Measurements from ENCODE around the gene GPR150. TPM values are rescaled to one million over a fixed set of nuclear protein-coding genes. Genes with fewer than 3 reads are reported as not detected.

Gene GPR150
- total and polyA plus RNA-seq, 2 of the 13 experiments (the other 11 are each of a cell fraction or from before 2014, with no cell fraction given), result 0.03 TPM; not detected in 1

GRCh38 chr5:95591490-95591901 lies 28.4 kb upstream of the GPR150 start:
- Histone ChIP-seq H3K9me3 (ENCODE audit: low read length) (no peaks in the 10 kb centered on the region), H3K4me2 (ENCODE audit: low read depth, low read length) (no peak overlapping the region)
- TF ChIP-seq ZNF225 (CRISPR knock-in tag; IDR thresholded peaks at IDR 0.05) (no peak), RARA (CRISPR knock-in tag; IDR thresholded peaks at IDR 0.05) (no peak), MIXL1 (CRISPR knock-in tag; IDR thresholded peaks at IDR 0.05) (no peak), GLMP (CRISPR knock-in tag; IDR thresholded peaks at IDR 0.05; ENCODE audit: borderline replicate concordance) (no peak), ZNF772 (CRISPR knock-in tag; IDR thresholded peaks at IDR 0.05) (no peak), THAP8 (CRISPR knock-in tag; IDR thresholded peaks at IDR 0.05; ENCODE audit: borderline replicate concordance) (no peak), ZNF747 (CRISPR knock-in tag; IDR thresholded peaks at IDR 0.05; ENCODE audit: borderline replicate concordance) (no peak), RFXAP (CRISPR knock-in tag; IDR thresholded peaks at IDR 0.05; ENCODE audit: borderline replicate concordance) (no peak), ZNF574 (CRISPR knock-in tag; IDR thresholded peaks at IDR 0.05) (no peak), PRDM10 (CRISPR knock-in tag; IDR thresholded peaks at IDR 0.05; ENCODE audit: low read depth) (no peak), FOXA3 (CRISPR knock-in tag; IDR thresholded peaks at IDR 0.05) (no peak), KLF15 (CRISPR knock-in tag; IDR thresholded peaks at IDR 0.05; ENCODE audit: borderline replicate concordance) (no peak)

More at GRCh38 chr5:95591490-95591901, 28.4 kb upstream of the GPR150 start:
- H3K4me1 ChIP-seq (ENCODE audit: insufficient read depth, low read length), result no peaks in the 10 kb centered on the region
- ChIA-PET POLR2A (no interaction called here), CTCF (ENCODE audit: low intra/inter-chr PET ratio, low total read pairs) (no interaction called here)
- H3K79me2 ChIP-seq (ENCODE audit: insufficient read depth, low read length), result no peaks in the 10 kb centered on the region
- FAIRE-seq (no peak), ATAC-seq (no peak), DNase-seq (ENCODE audit: low spot score) (peak; percentile 20)
- H3K36me3 ChIP-seq (replicated peaks in 1 of 2; ENCODE audit: control insufficient read depth in 1 of 2, insufficient read depth in 2 of 2, low read length in 2 of 2), result no peaks in the 10 kb centered on the region
- no peaks in the 10 kb centered on the region for H4K20me1 ChIP-seq (ENCODE audit: insufficient read depth, low read length)
- no TSS peak for BruUV-seq (replicated peaks)
- H3K9ac ChIP-seq (ENCODE audit: insufficient read depth, low read depth, low read length), result no peak overlapping the region
- H2AFZ ChIP-seq (ENCODE audit: low read length), result no peak overlapping the region
- no peak overlapping the region for H3K4me3 ChIP-seq (replicated peaks in 1 of 3; ENCODE audit: insufficient read depth in 1 of 3, low read depth in 2 of 3, low read length in 3 of 3)
- in situ Hi-C loops (cut with HindIII; ENCODE audit: extremely low pct_ligation_motif_present, low pct_unique_long_range_greater_than_20kb) (no loop called here), intact Hi-C loops (cut with micrococcal nuclease; ENCODE audit: unreplicated experiment) (no loop called here)
- H3K27ac ChIP-seq (ENCODE audit: extremely low read length, insufficient read depth, low read length), result no peak overlapping the region
- no peaks in the 10 kb centered on the region for H3K27me3 ChIP-seq (ENCODE audit: control insufficient read depth in 1 of 2, insufficient read depth in 2 of 2, low read length in 2 of 2)
- WGBS (ENCODE audit: low lambda C conversion rate), result 86% methylated on average over 5 of the region's 5 CpGs
